ENCODE results near the gene RGCC.

RGCC gene

GRCh38 chr13:41455725-41456419 lies 1.5 kb upstream of the RGCC start:
- no peaks in the 10 kb centered on the region for H3K9me2 ChIP-seq (replicated peaks; ENCODE audit: low read depth, low read length)
- H3K36me3 ChIP-seq (ENCODE audit: insufficient read depth, low read length), result no peaks in the 10 kb centered on the region
- H3F3A ChIP-seq (ENCODE audit: low read depth), result no peaks in the 10 kb centered on the region; the same call in 1 of the 2 replicates
- no peaks in the 10 kb centered on the region for H4K20me1 ChIP-seq (ENCODE audit: insufficient read depth, low read length, poor library complexity, severe bottlenecking)
- no peaks in the 10 kb centered on the region for H3K9me3 ChIP-seq (ENCODE audit: insufficient read depth, low read depth, low read length)
- peaks cover 9% of the 10 kb centered on the region for H3K27me3 ChIP-seq (ENCODE audit: insufficient read depth, low read length, poor library complexity, severe bottlenecking)
- TF ChIP-seq CTCF (conservative IDR thresholded peaks at IDR 0.05; ENCODE audit: low read length) (no peak), EZH2phosphoT487 (IDR thresholded peaks at IDR 0.05; ENCODE audit: borderline replicate concordance) (no peak)
- no peak overlapping the region for H3K9ac ChIP-seq (ENCODE audit: low read depth, low read length, poor library complexity, severe bottlenecking)
- no peaks in the 10 kb centered on the region for H3K79me2 ChIP-seq (ENCODE audit: insufficient read depth, low read length)
- no peak overlapping the region for H2AFZ ChIP-seq (ENCODE audit: low read length)
- H3K4me2 ChIP-seq (ENCODE audit: low read depth, low read length, poor library complexity, severe bottlenecking), result no peak overlapping the region
- peaks cover 23% of the 10 kb centered on the region for H3K4me1 ChIP-seq (ENCODE audit: insufficient read depth, low read length, poor library complexity, severe bottlenecking)
- H3K4me3 ChIP-seq (ENCODE audit: low read length, poor library complexity, severe bottlenecking), result no peak overlapping the region

GRCh38 chr13:41457589-41458186 lies 338 bp downstream of the RGCC start:
- H3K4me2 ChIP-seq (ENCODE audit: low read depth, low read length, poor library complexity, severe bottlenecking), result peak overlapping the region; percentile 84
- H3K9me3 ChIP-seq (ENCODE audit: insufficient read depth, low read depth, low read length), result no peaks in the 10 kb centered on the region
- H3K4me1 ChIP-seq (ENCODE audit: insufficient read depth, low read length, poor library complexity, severe bottlenecking), result peaks cover 30% of the 10 kb centered on the region
- TF ChIP-seq CTCF (conservative IDR thresholded peaks at IDR 0.05; ENCODE audit: low read length) (no peak), EZH2phosphoT487 (IDR thresholded peaks at IDR 0.05; ENCODE audit: borderline replicate concordance) (no peak)
- H3K79me2 ChIP-seq (ENCODE audit: insufficient read depth, low read length), result no peaks in the 10 kb centered on the region
- no peaks in the 10 kb centered on the region for H4K20me1 ChIP-seq (ENCODE audit: insufficient read depth, low read length, poor library complexity, severe bottlenecking)
- peak overlapping the region; percentile 70 for H3K4me3 ChIP-seq (ENCODE audit: low read length, poor library complexity, severe bottlenecking)
- peaks cover 9% of the 10 kb centered on the region for H3K27me3 ChIP-seq (ENCODE audit: insufficient read depth, low read length, poor library complexity, severe bottlenecking)
- no peaks in the 10 kb centered on the region for H3K9me2 ChIP-seq (replicated peaks; ENCODE audit: low read depth, low read length)
- no peaks in the 10 kb centered on the region for H3K36me3 ChIP-seq (ENCODE audit: insufficient read depth, low read length)
- peak overlapping the region; percentile 86 for H2AFZ ChIP-seq (ENCODE audit: low read length)
- H3F3A ChIP-seq (ENCODE audit: low read depth), result no peaks in the 10 kb centered on the region; the same call in 1 of the 2 replicates
- peak overlapping the region; percentile 62 for H3K9ac ChIP-seq (ENCODE audit: low read depth, low read length, poor library complexity, severe bottlenecking)

- H3K9ac ChIP-seq (ENCODE audit: low read depth, low read length, poor library complexity, severe bottlenecking), result peak overlapping the region; percentile 62
- no peaks in the 10 kb centered on the region for H3K36me3 ChIP-seq (ENCODE audit: insufficient read depth, low read length)
- H3K4me2 ChIP-seq (ENCODE audit: low read depth, low read length, poor library complexity, severe bottlenecking), result peak overlapping the region; percentile 84
- no peaks in the 10 kb centered on the region for H3K79me2 ChIP-seq (ENCODE audit: insufficient read depth, low read length)
- H4K20me1 ChIP-seq (ENCODE audit: insufficient read depth, low read length, poor library complexity, severe bottlenecking), result no peaks in the 10 kb centered on the region
- TF ChIP-seq EZH2phosphoT487 (IDR thresholded peaks at IDR 0.05; ENCODE audit: borderline replicate concordance) (no peak), CTCF (conservative IDR thresholded peaks at IDR 0.05; ENCODE audit: low read length) (no peak)
- H3K9me2 ChIP-seq (replicated peaks; ENCODE audit: low read depth, low read length), result no peaks in the 10 kb centered on the region
- peak overlapping the region; percentile 70 for H3K4me3 ChIP-seq (ENCODE audit: low read length, poor library complexity, severe bottlenecking)
- peak overlapping the region; percentile 86 for H2AFZ ChIP-seq (ENCODE audit: low read length)
- H3K27me3 ChIP-seq (ENCODE audit: insufficient read depth, low read length, poor library complexity, severe bottlenecking), result peaks cover 9% of the 10 kb centered on the region
- no peaks in the 10 kb centered on the region; the same call in 1 of the 2 replicates for H3F3A ChIP-seq (ENCODE audit: low read depth)
- H3K4me1 ChIP-seq (ENCODE audit: insufficient read depth, low read length, poor library complexity, severe bottlenecking), result peaks cover 35% of the 10 kb centered on the region
- H3K9me3 ChIP-seq (ENCODE audit: insufficient read depth, low read depth, low read length), result no peaks in the 10 kb centered on the region
Measured at GRCh38 chr13:41458187-41458760, 924 bp downstream of the RGCC start.

Data from Loucy (cell line).